ENCODE results near the gene NDUFA13. TPM values are rescaled to one million over a fixed set of nuclear protein-coding genes. Genes with fewer than 3 reads are reported as not detected.
A peak's percentile ranks its signal among the peaks of the same experiment; 100 is the strongest.

NDUFA13 gene
- total RNA-seq, 1 experiment from 2014 or later = 203 TPM

- TF ChIP-seq CTCF (conservative IDR thresholded peaks at IDR 0.05) (no peak), EZH2 (IDR thresholded peaks at IDR 0.05; ENCODE audit: low read depth) (no peak)
- Histone ChIP-seq H3K9me2 (ENCODE audit: insufficient read depth) (no peaks in the 10 kb centered on the region), H4K20me1 (ENCODE audit: insufficient read depth) (peaks cover 12% of the 10 kb centered on the region; the same call in 1 of the 2 replicates), H3K4me2 (no peak overlapping the region), H3K27ac (no peak overlapping the region), H3K79me2 (ENCODE audit: low read depth) (no peaks in the 10 kb centered on the region), H3K4me3 (no peak overlapping the region), H3K9me3 (ENCODE audit: insufficient read depth, low read depth) (no peaks in the 10 kb centered on the region), H2AFZ (no peak overlapping the region), H3K27me3 (ENCODE audit: insufficient read depth, low read depth) (no peaks in the 10 kb centered on the region), H3K4me1 (replicated peaks; ENCODE audit: insufficient read depth) (no peaks in the 10 kb centered on the region), H3F3A (ENCODE audit: insufficient read depth, low read depth) (peaks cover 38% of the 10 kb centered on the region), H3K36me3 (ENCODE audit: low read depth) (peaks cover 5% of the 10 kb centered on the region; the same call in 1 of the 2 replicates)
- POLR2A ChIA-PET (ENCODE audit: unreplicated experiment) = no interaction called here
- no TSS peak for BruUV-seq (replicated peaks)
- intact Hi-C loops (cut with micrococcal nuclease; ENCODE audit: unreplicated experiment) = loop anchor here (5.0 to 10.0 kb wide), 2 partner anchors 244 to 747 kb away; no protein-coding TSS in a partner anchor
- CTCF ChIA-PET = no interaction called here
- no peak for DNase-seq
Measured at GRCh38 chr19:19530423-19530804, 14.4 kb downstream of the NDUFA13 start.

- POLR2A ChIA-PET (ENCODE audit: unreplicated experiment) = interaction anchor here (0.6 kb wide), 1 partner anchor 225 kb away, joined by 5 read pairs; no protein-coding TSS in a partner anchor
- TF ChIP-seq EZH2 (IDR thresholded peaks at IDR 0.05; ENCODE audit: low read depth) (no peak), CTCF (conservative IDR thresholded peaks at IDR 0.05) (no peak)
- peaks cover 9% of the 10 kb centered on the region; the same call in 1 of the 2 replicates for H4K20me1 ChIP-seq (ENCODE audit: insufficient read depth)
- no TSS peak for BruUV-seq (replicated peaks)
- H3K36me3 ChIP-seq (ENCODE audit: low read depth) = peaks cover 5% of the 10 kb centered on the region; the same call in 1 of the 2 replicates
- H3K4me2 ChIP-seq = no peak overlapping the region
- no peak overlapping the region for H3K27ac ChIP-seq
- H3F3A ChIP-seq (ENCODE audit: insufficient read depth, low read depth) = peaks cover 38% of the 10 kb centered on the region
- no peaks in the 10 kb centered on the region for H3K9me2 ChIP-seq (ENCODE audit: insufficient read depth)
- no peak overlapping the region for H2AFZ ChIP-seq
- no peaks in the 10 kb centered on the region for H3K27me3 ChIP-seq (ENCODE audit: insufficient read depth, low read depth)
- CTCF ChIA-PET = no interaction called here
- intact Hi-C loops (cut with micrococcal nuclease; ENCODE audit: unreplicated experiment) = loop anchor here (5.0 to 10.0 kb wide), 2 partner anchors 244 to 746 kb away; no protein-coding TSS in a partner anchor
- H3K4me3 ChIP-seq = no peak overlapping the region
- H3K9me3 ChIP-seq (ENCODE audit: insufficient read depth, low read depth) = no peaks in the 10 kb centered on the region
- no peaks in the 10 kb centered on the region for H3K79me2 ChIP-seq (ENCODE audit: low read depth)
- no peaks in the 10 kb centered on the region for H3K4me1 ChIP-seq (replicated peaks; ENCODE audit: insufficient read depth)
- DNase-seq = no peak
Measured at GRCh38 chr19:19530889-19531288, 14.9 kb downstream of the NDUFA13 start.

- H3K36me3 ChIP-seq (ENCODE audit: low read depth) = peaks cover 5% of the 10 kb centered on the region; the same call in 1 of the 2 replicates
- H3K9me2 ChIP-seq (ENCODE audit: insufficient read depth) = no peaks in the 10 kb centered on the region
- H3K4me1 ChIP-seq (replicated peaks; ENCODE audit: insufficient read depth) = no peaks in the 10 kb centered on the region
- CTCF ChIA-PET = interaction anchor here (0.5 to 1.9 kb wide), 8 partner anchors 9 to 168 kb away, joined by 3 to 19 read pairs (median 6); partner anchors contain the start of genes ATP13A1 and GATAD2A
- H2AFZ ChIP-seq = no peak overlapping the region
- no peaks in the 10 kb centered on the region for H3K79me2 ChIP-seq (ENCODE audit: low read depth)
- no peak overlapping the region for H3K4me3 ChIP-seq
- POLR2A ChIA-PET (ENCODE audit: unreplicated experiment) = interaction anchor here (0.6 kb wide), 1 partner anchor 117 kb away, joined by 22 read pairs; no protein-coding TSS in a partner anchor
- intact Hi-C loops (cut with micrococcal nuclease; ENCODE audit: unreplicated experiment) = loop anchor here (1.0 to 10.0 kb wide), 3 partner anchors 111 to 745 kb away; partner anchors contain the start of gene GMIP
- peak in 1 of 2 experiments; percentile 74 for DNase-seq
- H3K4me2 ChIP-seq = peak overlapping the region; percentile 31; the same call in 1 of the 2 replicates
- no peaks in the 10 kb centered on the region for H3K9me3 ChIP-seq (ENCODE audit: insufficient read depth, low read depth)
- H4K20me1 ChIP-seq (ENCODE audit: insufficient read depth) = peaks cover 5% of the 10 kb centered on the region; the same call in 1 of the 2 replicates
- peaks cover 44% of the 10 kb centered on the region for H3F3A ChIP-seq (ENCODE audit: insufficient read depth, low read depth)
- TF ChIP-seq EZH2 (IDR thresholded peaks at IDR 0.05; ENCODE audit: low read depth) (no peak), CTCF (conservative IDR thresholded peaks at IDR 0.05) (peak; percentile 99)
- TSS peak; percentile 9 for BruUV-seq (replicated peaks)
- H3K27me3 ChIP-seq (ENCODE audit: insufficient read depth, low read depth) = no peaks in the 10 kb centered on the region
- H3K27ac ChIP-seq = no peak overlapping the region
Measured at GRCh38 chr19:19531951-19532805, 16.2 kb downstream of the NDUFA13 start.
